Breast epithelium (tissue), 4 donors: ENCODE measurements around the gene MT1G. TPM values are rescaled to one million over a fixed set of nuclear protein-coding genes. Genes with fewer than 3 reads are reported as not detected.

Source experiments
- DNase-seq, 2 donors: peaks; one replicate each; pipeline ENCODE4 v3.0.0-alpha.2; 2019; ENCODE audit warnings: low spot score in 2 of 2
- H3K27ac ChIP-seq, 2 donors: fragments of 200-600 bp; sonication (generic) in 1 of 2; one replicate each; pipeline ENCODE4 v1.5.1; 2016 to 2019; ENCODE audit warnings: mild to moderate bottlenecking in 1 of 2
- H3K27me3 ChIP-seq, 2 donors: fragments of 200-600 bp; sonication (generic) in 1 of 2; one replicate each; pipeline versions ENCODE4 v1.5.1 to v1.6.0; 2017 to 2019; ENCODE audit warnings: control low read depth in 1 of 2, mild to moderate bottlenecking in 1 of 2
- H3K36me3 ChIP-seq: fragments of 200-600 bp; one replicate; pipeline ENCODE4 v1.5.1; 2019
- H3K4me1 ChIP-seq, 2 donors: fragments of 200-600 bp; sonication (generic); one replicate each; pipeline ENCODE4 v1.5.1; 2016 to 2019; ENCODE audit warnings: control low read depth in 1 of 2
- H3K4me3 ChIP-seq, 3 donors: fragments of 200-600 bp; sonication (generic); 1 replicate in 2 of 3; 2 replicates in 1 of 3; pipeline ENCODE4 v1.5.1; 2016 to 2019; ENCODE audit warnings: mild to moderate bottlenecking in 3 of 3, moderate library complexity in 2 of 3
- H3K9me3 ChIP-seq, 2 donors: fragments of 200-600 bp; sonication (generic) in 1 of 2; one replicate each; pipeline ENCODE4 v1.5.1; 2016 to 2019; ENCODE audit warnings: control low read depth in 1 of 2
- POLR2A ChIP-seq: fragments of 450-650 bp; IDR thresholded peaks from one replicate; pipeline ENCODE4 v1.6.1; 2016; ENCODE audit warnings: antibody characterized with exemption, mild to moderate bottlenecking, moderate library complexity
- POLR2AphosphoS5 ChIP-seq, 3 donors: sonication (generic); formaldehyde crosslinking; IDR thresholded peaks; one replicate each; pipeline ENCODE4 v1.6.1; 2017; ENCODE audit warnings: antibody characterized with exemption in 3 of 3
- intact Hi-C: fragments of 100-400 bp; cut with DNase I; formaldehyde crosslinking; loops from one replicate; pipeline ENCODE4 v1.15.1; 2023; ENCODE audit warnings: low total_unique reads
- total RNA-seq, 3 donors: library from RNA; depleted of rRNA; stranded (reverse); fragments of >200 nt; gene quantifications; one replicate each; pipeline ENCODE4 v1.1.0, GENCODE V29; 2016
- TF ChIP-seq, protein P1 (sequence below), 3 donors: fragments of 450-650 bp; IDR thresholded peaks; one replicate each; pipeline ENCODE4 v1.5.1; 2016 to 2017; ENCODE audit warnings: antibody characterized with exemption in 3 of 3, mild to moderate bottlenecking in 3 of 3, moderate library complexity in 3 of 3

The MT1G gene
- total RNA-seq, 3 donors from 2014 or later: 20.0 to 224 (median 48.3) TPM

DNA sequence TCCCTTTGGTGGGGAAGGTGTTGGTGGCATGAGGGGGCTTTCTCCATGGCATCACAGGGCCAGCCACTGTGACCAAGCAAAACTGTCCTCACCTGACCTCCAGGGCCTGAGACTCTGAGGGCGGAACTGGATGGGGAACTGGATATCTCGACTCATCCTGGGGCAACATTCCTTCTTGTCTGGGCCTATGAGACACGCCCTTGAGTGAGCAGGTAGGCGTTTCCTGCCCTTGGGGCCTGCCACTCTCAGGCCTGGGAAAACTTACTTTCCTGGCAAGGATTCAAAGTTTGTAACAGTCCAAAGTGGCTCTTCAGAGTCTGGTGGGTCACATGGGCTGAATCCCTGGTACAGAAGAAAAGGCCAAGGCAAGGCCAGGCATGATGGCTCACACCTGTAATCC, 24.0 kb upstream of the MT1G start:
- no peaks in the 10 kb centered on the region for H3K4me1 ChIP-seq

GRCh38 chr16:56690420-56691122, 22.7 kb upstream of the MT1G start:
- Histone ChIP-seq H3K4me3 (no peak overlapping the region), H3K36me3 (no peaks in the 10 kb centered on the region), H3K4me1 (peaks cover 0 to 5% of the 10 kb centered on the region in 2 donors), H3K27me3 (no peaks in the 10 kb centered on the region), H3K27ac (peak overlapping the region in 1 of 2 donors; percentile 13), H3K9me3 (no peaks in the 10 kb centered on the region)
- intact Hi-C loops: no loop called here
- no peak for DNase-seq
- TF ChIP-seq POLR2AphosphoS5 (IDR thresholded peaks at IDR 0.05): no peak
- TF ChIP-seq, protein P1, sequence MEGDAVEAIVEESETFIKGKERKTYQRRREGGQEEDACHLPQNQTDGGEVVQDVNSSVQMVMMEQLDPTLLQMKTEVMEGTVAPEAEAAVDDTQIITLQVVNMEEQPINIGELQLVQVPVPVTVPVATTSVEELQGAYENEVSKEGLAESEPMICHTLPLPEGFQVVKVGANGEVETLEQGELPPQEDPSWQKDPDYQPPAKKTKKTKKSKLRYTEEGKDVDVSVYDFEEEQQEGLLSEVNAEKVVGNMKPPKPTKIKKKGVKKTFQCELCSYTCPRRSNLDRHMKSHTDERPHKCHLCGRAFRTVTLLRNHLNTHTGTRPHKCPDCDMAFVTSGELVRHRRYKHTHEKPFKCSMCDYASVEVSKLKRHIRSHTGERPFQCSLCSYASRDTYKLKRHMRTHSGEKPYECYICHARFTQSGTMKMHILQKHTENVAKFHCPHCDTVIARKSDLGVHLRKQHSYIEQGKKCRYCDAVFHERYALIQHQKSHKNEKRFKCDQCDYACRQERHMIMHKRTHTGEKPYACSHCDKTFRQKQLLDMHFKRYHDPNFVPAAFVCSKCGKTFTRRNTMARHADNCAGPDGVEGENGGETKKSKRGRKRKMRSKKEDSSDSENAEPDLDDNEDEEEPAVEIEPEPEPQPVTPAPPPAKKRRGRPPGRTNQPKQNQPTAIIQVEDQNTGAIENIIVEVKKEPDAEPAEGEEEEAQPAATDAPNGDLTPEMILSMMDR (IDR thresholded peaks at IDR 0.05): no peak
- no peak for TF ChIP-seq POLR2A

More for the DNA sequence above, 24.0 kb upstream of the MT1G start:
- Histone ChIP-seq H3K27me3 (no peaks in the 10 kb centered on the region), H3K27ac (peak overlapping the region; percentile 58 to 64), H3K4me3 (no peak overlapping the region), H3K36me3 (no peaks in the 10 kb centered on the region), H3K9me3 (no peaks in the 10 kb centered on the region)
- peak; percentile 79 to 90 for DNase-seq
- intact Hi-C loops: no loop called here
- TF ChIP-seq POLR2AphosphoS5 (IDR thresholded peaks at IDR 0.05) (peak in 1 of 3 donors; percentile 62), POLR2A (no peak)

GRCh38 chr16:56689171-56689570, 21.3 kb upstream of the MT1G start:
- Histone ChIP-seq H3K36me3 (no peaks in the 10 kb centered on the region), H3K4me1 (peaks cover 0 to 5% of the 10 kb centered on the region in 2 donors), H3K27ac (peak overlapping the region in 1 of 2 donors; percentile 43), H3K4me3 (no peak overlapping the region), H3K9me3 (no peaks in the 10 kb centered on the region), H3K27me3 (no peaks in the 10 kb centered on the region)
- DNase-seq: no peak
- intact Hi-C loops: no loop called here
- TF ChIP-seq, protein P1 (IDR thresholded peaks at IDR 0.05): no peak
- TF ChIP-seq POLR2A (no peak), POLR2AphosphoS5 (IDR thresholded peaks at IDR 0.05) (no peak)

GRCh38 chr16:56688762-56689161, 20.9 kb upstream of the MT1G start:
- Histone ChIP-seq H3K27ac (no peak overlapping the region), H3K36me3 (no peaks in the 10 kb centered on the region), H3K27me3 (no peaks in the 10 kb centered on the region), H3K4me1 (peaks cover 0 to 5% of the 10 kb centered on the region in 2 donors), H3K4me3 (no peak overlapping the region), H3K9me3 (no peaks in the 10 kb centered on the region)
- DNase-seq: no peak
- TF ChIP-seq, protein P1 (IDR thresholded peaks at IDR 0.05): no peak
- TF ChIP-seq POLR2A (no peak), POLR2AphosphoS5 (IDR thresholded peaks at IDR 0.05) (no peak)
- intact Hi-C loops: no loop called here

DNA sequence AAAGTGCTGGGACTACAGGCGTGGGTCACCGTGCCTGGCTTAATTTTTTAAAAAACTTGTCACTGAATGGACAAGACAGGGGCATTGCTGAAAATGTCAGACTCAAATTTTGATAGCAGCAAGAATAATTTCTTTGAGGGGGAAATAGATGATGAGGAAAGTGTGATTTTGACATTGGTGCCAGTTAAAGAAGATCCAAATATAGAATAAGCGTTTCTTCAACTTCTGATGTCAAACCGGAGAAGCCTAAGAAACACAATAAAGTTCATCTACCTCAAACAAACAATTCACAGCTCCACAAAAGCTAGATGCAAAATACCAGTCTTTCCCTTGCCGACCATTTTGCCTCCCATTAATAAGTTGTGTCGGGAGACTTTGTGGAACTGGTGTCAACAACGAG, 18.9 kb upstream of the MT1G start:
- intact Hi-C loops: no loop called here
- H3K36me3 ChIP-seq: no peaks in the 10 kb centered on the region

GRCh38 chr16:56684926-56685590, 17.2 kb upstream of the MT1G start:
- DNase-seq: peak in 1 of 2 donors; percentile 76
- Histone ChIP-seq H3K27me3 (no peaks in the 10 kb centered on the region), H3K27ac (peak overlapping the region; percentile 81 to 82), H3K4me1 (peaks cover 5 to 10% of the 10 kb centered on the region in 2 donors), H3K4me3 (peak overlapping the region; percentile 75 to 88 (median 75)), H3K9me3 (no peaks in the 10 kb centered on the region), H3K36me3 (no peaks in the 10 kb centered on the region)
- TF ChIP-seq POLR2A (no peak), POLR2AphosphoS5 (IDR thresholded peaks at IDR 0.05) (no peak)
- TF ChIP-seq, protein P1 (IDR thresholded peaks at IDR 0.05): no peak
- intact Hi-C loops: no loop called here

More for the DNA sequence above, 18.9 kb upstream of the MT1G start:
- no peak overlapping the region for H3K4me3 ChIP-seq
- no peak for TF ChIP-seq POLR2AphosphoS5 (IDR thresholded peaks at IDR 0.05)
- no peaks in the 10 kb centered on the region for H3K9me3 ChIP-seq
- peak overlapping the region in 1 of 2 donors; percentile 81 for H3K27ac ChIP-seq
- peaks cover 4 to 5% of the 10 kb centered on the region in 2 donors for H3K4me1 ChIP-seq
- H3K27me3 ChIP-seq: no peaks in the 10 kb centered on the region
- DNase-seq: no peak
